ENCODE measurements around the gene PSMD11. TPM values are rescaled to one million over a fixed set of nuclear protein-coding genes. Genes with fewer than 3 reads are reported as not detected.

The PSMD11 gene
- total and polyA plus RNA-seq, 2 of the 13 experiments (the other 11 are each of a cell fraction or from before 2014, with no cell fraction given) = 69.8 to 152 TPM

DNA sequence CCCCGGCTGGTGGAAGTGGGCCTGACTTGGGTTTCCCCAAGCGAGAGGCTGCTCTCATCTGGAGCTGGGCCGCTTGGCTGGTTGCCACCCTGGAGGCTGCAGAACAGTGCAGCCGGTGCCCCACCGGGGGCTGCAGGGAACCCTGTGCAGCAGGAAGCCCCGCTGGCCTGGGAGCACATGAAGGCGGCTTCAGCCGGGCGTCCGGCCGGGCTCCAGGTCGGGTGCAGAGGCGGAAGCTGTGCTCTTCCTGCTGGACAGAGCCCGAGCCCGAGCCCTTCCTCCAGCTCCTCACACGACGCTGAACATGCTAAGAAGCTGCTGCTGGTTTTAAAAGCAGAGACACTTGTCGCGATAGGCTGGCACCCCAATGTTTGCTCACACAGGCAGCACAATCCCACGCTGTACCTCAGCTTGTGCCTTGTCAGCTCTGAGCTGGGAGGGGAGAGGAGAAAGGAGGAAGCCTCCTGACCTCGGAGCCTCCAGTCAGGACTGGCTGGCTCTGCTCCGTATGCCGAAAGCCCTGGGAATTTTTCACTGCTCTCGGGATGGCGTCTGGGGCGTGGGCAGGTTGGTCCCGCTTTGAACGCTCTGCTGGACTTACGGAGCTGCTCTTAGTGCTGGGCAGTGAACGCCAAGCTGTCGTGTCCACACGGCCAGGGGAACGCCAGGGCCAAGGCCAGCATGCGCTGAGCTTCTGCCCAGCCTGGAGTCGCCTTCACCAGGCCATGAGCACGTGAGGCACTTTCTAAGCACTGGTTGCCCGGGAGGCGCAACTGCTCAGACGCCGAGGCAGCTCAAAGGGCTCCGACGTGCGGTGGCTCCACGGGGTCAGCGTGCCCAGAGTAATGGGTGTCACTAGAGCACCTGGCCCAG is 51.3 kb downstream of the PSMD11 start (continued):
- TF ChIP-seq NFE2L2 (IDR thresholded peaks at IDR 0.05; ENCODE audit: low read length) = no peak
- TF ChIP-seq DNMT3B (CRISPR knock-in tag; conservative IDR thresholded peaks at IDR 0.05) = no peak

- in situ Hi-C loops (cut with HindIII; ENCODE audit: extremely low pct_ligation_motif_present, low pct_unique_long_range_greater_than_20kb) = no loop called here
- POLR2A ChIA-PET = no interaction called here
Measured at GRCh38 chr17:32496395-32497073, 52.2 kb downstream of the PSMD11 start.

More at GRCh38 chr17:32496395-32497073, 52.2 kb downstream of the PSMD11 start:
- H2AFZ ChIP-seq (ENCODE audit: low read length) = no peak overlapping the region
- H4K20me1 ChIP-seq (ENCODE audit: insufficient read depth, low read length) = no peaks in the 10 kb centered on the region
- H3K27me3 ChIP-seq (ENCODE audit: control insufficient read depth in 1 of 2, insufficient read depth in 2 of 2, low read length in 2 of 2) = no peaks in the 10 kb centered on the region
- H3K79me2 ChIP-seq (ENCODE audit: insufficient read depth, low read length) = no peaks in the 10 kb centered on the region
- TF ChIP-seq, protein P1, sequence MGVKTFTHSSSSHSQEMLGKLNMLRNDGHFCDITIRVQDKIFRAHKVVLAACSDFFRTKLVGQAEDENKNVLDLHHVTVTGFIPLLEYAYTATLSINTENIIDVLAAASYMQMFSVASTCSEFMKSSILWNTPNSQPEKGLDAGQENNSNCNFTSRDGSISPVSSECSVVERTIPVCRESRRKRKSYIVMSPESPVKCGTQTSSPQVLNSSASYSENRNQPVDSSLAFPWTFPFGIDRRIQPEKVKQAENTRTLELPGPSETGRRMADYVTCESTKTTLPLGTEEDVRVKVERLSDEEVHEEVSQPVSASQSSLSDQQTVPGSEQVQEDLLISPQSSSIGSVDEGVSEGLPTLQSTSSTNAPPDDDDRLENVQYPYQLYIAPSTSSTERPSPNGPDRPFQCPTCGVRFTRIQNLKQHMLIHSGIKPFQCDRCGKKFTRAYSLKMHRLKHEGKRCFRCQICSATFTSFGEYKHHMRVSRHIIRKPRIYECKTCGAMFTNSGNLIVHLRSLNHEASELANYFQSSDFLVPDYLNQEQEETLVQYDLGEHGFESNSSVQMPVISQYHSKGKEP (CRISPR knock-in tag; IDR thresholded peaks at IDR 0.05) = no peak
- TF ChIP-seq, protein P2, sequence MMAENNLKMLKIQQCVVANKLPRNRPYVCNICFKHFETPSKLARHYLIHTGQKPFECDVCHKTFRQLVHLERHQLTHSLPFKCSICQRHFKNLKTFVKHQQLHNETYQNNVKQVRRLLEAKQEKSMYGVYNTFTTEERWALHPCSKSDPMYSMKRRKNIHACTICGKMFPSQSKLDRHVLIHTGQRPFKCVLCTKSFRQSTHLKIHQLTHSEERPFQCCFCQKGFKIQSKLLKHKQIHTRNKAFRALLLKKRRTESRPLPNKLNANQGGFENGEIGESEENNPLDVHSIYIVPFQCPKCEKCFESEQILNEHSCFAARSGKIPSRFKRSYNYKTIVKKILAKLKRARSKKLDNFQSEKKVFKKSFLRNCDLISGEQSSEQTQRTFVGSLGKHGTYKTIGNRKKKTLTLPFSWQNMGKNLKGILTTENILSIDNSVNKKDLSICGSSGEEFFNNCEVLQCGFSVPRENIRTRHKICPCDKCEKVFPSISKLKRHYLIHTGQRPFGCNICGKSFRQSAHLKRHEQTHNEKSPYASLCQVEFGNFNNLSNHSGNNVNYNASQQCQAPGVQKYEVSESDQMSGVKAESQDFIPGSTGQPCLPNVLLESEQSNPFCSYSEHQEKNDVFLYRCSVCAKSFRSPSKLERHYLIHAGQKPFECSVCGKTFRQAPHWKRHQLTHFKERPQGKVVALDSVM (CRISPR knock-in tag; IDR thresholded peaks at IDR 0.05) = peak; percentile 61; the same call in 1 of the 2 replicates
- intact Hi-C loops (cut with micrococcal nuclease; ENCODE audit: unreplicated experiment) = no loop called here
- WGBS (ENCODE audit: low lambda C conversion rate) = 62% methylated on average over 10 of the region's 16 CpGs
- no peaks in the 10 kb centered on the region for H3K36me3 ChIP-seq (replicated peaks in 1 of 2; ENCODE audit: control insufficient read depth in 1 of 2, insufficient read depth in 2 of 2, low read length in 2 of 2)
- no peak overlapping the region for H3K4me2 ChIP-seq (ENCODE audit: low read depth, low read length)
- no TSS peak for BruUV-seq (replicated peaks)
- DNase-seq (ENCODE audit: low spot score) = no peak
- no peak overlapping the region for H3K9ac ChIP-seq (ENCODE audit: insufficient read depth, low read depth, low read length)
- H3K4me3 ChIP-seq (replicated peaks in 1 of 3; ENCODE audit: insufficient read depth in 1 of 3, low read depth in 2 of 3, low read length in 3 of 3) = no peak overlapping the region
- no peak overlapping the region for H3K27ac ChIP-seq (ENCODE audit: extremely low read length, insufficient read depth, low read length)
- ATAC-seq = no peak
- CTCF ChIA-PET (ENCODE audit: low intra/inter-chr PET ratio, low total read pairs) = no interaction called here
- no peak for FAIRE-seq
- H3K9me3 ChIP-seq (ENCODE audit: low read length) = no peaks in the 10 kb centered on the region
- H3K4me1 ChIP-seq (ENCODE audit: insufficient read depth, low read length) = 0 out of 2 replicates have a peak, but pooled peaks cover 9% of the 10 kb centered on the region
